ENCODE results near the gene MRPS26.

Gene MRPS26

GRCh38 chr20:3077618-3078134 lies 31.8 kb downstream of the MRPS26 start:
- Histone ChIP-seq H3K4me1 (peaks cover 0 to 25% (median 9%) of the 10 kb centered on the region in 10 experiments; a peak in 12 of 20 replicates), H3K4me3 (no peak overlapping the region), H3K36me3 (no peaks in the 10 kb centered on the region), H4K20me1 (no peaks in the 10 kb centered on the region; a peak in 2 of 22 replicates), H3K9me3 (replicated peaks in 1 of 11) (0 out of 22 replicates have a peak, but pooled peaks cover 0 to 5% (median 0%) of the 10 kb centered on the region in 11 experiments), H3K27ac (peak overlapping the region in 1 of 11 experiments; percentile 29; a peak in 2 of 22 replicates), H3K27me3 (peaks cover 31 to 85% (median 65%) of the 10 kb centered on the region in 11 experiments), H3K9ac (no peak overlapping the region), H3K4me2 (peak overlapping the region in 5 of 11 experiments; percentile 10 to 72 (median 42); a peak in 10 of 22 replicates)
- TF ChIP-seq Cebpa-rat (IDR thresholded peaks at IDR 0.05), result no peak

- no peak for TF ChIP-seq Cebpa-rat (IDR thresholded peaks at IDR 0.05)
- H3K9me3 ChIP-seq (replicated peaks in 1 of 11), result 0 out of 22 replicates have a peak, but pooled peaks cover 0 to 5% (median 0%) of the 10 kb centered on the region in 11 experiments
- no peak overlapping the region for H3K27ac ChIP-seq
- H3K4me3 ChIP-seq, result no peak overlapping the region
- peaks cover 0 to 15% (median 2%) of the 10 kb centered on the region in 10 experiments; a peak in 9 of 20 replicates for H3K4me1 ChIP-seq
- no peak overlapping the region for H3K4me2 ChIP-seq
- no peak overlapping the region for H3K9ac ChIP-seq
- no peaks in the 10 kb centered on the region for H3K36me3 ChIP-seq
- H4K20me1 ChIP-seq, result peaks cover 0 to 7% (median 0%) of the 10 kb centered on the region in 11 experiments; a peak in 5 of 22 replicates
- peaks cover 51 to 89% (median 80%) of the 10 kb centered on the region in 11 experiments for H3K27me3 ChIP-seq
Measured at GRCh38 chr20:3080939-3081388, 35.1 kb downstream of the MRPS26 start.

DNA sequence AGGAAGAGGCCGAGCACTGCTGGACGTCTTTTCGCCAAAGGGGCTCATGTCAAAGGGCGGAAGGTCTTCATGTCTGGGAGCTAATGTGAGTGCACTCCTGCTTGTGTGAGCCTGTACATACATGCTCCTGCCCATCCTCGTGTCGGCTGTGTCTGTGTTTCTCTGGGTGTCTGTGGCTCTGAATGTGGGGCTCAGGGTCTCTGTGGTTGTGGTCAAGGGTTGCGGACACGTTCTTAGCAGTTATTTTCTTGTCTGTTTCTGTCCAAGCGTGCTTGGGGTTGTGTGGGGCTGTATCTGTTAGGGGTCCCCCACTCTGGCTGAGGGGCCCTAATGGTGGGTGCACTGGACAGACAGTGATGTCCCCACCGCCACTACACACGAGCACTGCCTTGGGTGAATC lies 35.8 kb downstream of the MRPS26 start:
- Histone ChIP-seq H3K4me2 (no peak overlapping the region), H3K36me3 (no peaks in the 10 kb centered on the region), H3K4me3 (no peak overlapping the region), H3K27me3 (peaks cover 51 to 91% (median 79%) of the 10 kb centered on the region in 11 experiments), H3K27ac (no peak overlapping the region), H3K4me1 (peaks cover 0 to 14% (median 2%) of the 10 kb centered on the region in 10 experiments; a peak in 9 of 20 replicates), H3K9ac (no peak overlapping the region), H4K20me1 (peaks cover 0 to 7% (median 0%) of the 10 kb centered on the region in 11 experiments; a peak in 5 of 22 replicates), H3K9me3 (replicated peaks in 1 of 11) (0 out of 22 replicates have a peak, but pooled peaks cover 0 to 5% (median 0%) of the 10 kb centered on the region in 11 experiments)
- TF ChIP-seq Cebpa-rat (IDR thresholded peaks at IDR 0.05), result no peak

- no peaks in the 10 kb centered on the region for H3K36me3 ChIP-seq
- no peak for TF ChIP-seq Cebpa-rat (IDR thresholded peaks at IDR 0.05)
- H3K27me3 ChIP-seq, result peaks cover 51 to 88% (median 74%) of the 10 kb centered on the region in 11 experiments
- no peak overlapping the region for H3K27ac ChIP-seq
- H4K20me1 ChIP-seq, result peaks cover 0 to 7% (median 0%) of the 10 kb centered on the region in 11 experiments; a peak in 5 of 22 replicates
- H3K4me3 ChIP-seq, result no peak overlapping the region
- peaks cover 0 to 6% (median under 1%) of the 10 kb centered on the region in 10 experiments; a peak in 9 of 20 replicates for H3K4me1 ChIP-seq
- no peak overlapping the region for H3K9ac ChIP-seq
- H3K4me2 ChIP-seq, result no peak overlapping the region
- 0 out of 22 replicates have a peak, but pooled peaks cover 0 to 5% (median 0%) of the 10 kb centered on the region in 11 experiments for H3K9me3 ChIP-seq (replicated peaks in 1 of 11)
Measured at GRCh38 chr20:3082306-3082951, 36.6 kb downstream of the MRPS26 start.

DNA sequence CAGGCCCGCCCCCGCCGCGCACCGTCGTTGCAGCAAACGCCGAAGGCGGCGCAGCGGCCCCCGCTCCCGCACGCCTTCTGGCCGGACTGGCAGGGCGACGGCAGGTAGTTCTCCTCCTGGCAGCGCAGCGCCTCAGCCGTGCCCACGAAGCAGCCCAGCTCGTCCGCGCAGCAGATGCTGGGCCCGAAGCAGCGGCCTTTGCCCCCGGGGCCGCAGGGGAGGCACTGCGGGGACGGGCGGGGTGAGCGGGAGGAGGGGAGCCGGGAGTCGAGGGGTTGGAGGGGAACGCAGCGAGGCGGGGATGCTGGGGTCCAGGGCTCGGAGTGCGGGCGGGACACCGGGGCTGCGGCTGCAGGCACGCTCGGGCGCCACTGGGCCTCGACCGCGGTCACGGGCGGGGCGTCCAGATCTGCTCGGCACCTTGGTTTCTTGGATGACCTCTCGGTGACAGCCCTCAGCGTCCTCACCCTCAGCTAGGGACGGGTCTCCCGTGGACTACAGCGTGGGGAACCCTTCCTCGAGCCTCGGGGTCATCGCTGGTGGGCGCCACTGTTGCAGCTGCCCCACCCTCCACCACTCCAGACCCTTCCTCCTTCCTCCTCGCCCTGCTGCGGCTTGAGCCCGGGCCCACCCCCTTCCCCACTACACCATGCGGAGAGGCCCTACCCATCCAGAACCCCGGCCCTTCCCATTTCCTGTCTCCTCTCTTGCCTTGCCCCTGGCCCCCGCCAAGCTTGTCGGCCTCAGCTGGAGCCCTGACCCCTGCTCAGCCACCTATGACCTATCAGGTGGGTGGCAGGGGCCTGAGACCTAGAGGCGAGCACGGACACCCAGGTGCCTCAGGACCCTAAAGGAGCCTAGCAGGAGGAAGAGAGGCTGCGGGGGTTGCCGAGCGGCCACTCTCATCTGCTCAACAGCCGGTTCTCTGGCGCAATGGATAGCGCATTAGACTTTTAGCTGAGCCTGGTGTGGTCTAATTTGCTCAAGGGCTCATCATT lies 37.4 kb downstream of the MRPS26 start:
- Histone ChIP-seq H3K36me3 (no peaks in the 10 kb centered on the region), H3K9ac (no peak overlapping the region), H3K4me3 (no peak overlapping the region), H3K9me3 (replicated peaks in 1 of 11) (0 out of 22 replicates have a peak, but pooled peaks cover 0 to 3% (median 0%) of the 10 kb centered on the region in 11 experiments), H3K27me3 (peaks cover 51 to 79% (median 66%) of the 10 kb centered on the region in 11 experiments), H3K27ac (no peak overlapping the region), H3K4me2 (no peak overlapping the region), H4K20me1 (peaks cover 0 to 7% (median 0%) of the 10 kb centered on the region in 11 experiments; a peak in 5 of 22 replicates), H3K4me1 (no peaks in the 10 kb centered on the region)
- no peak for TF ChIP-seq Cebpa-rat (IDR thresholded peaks at IDR 0.05)

DNA sequence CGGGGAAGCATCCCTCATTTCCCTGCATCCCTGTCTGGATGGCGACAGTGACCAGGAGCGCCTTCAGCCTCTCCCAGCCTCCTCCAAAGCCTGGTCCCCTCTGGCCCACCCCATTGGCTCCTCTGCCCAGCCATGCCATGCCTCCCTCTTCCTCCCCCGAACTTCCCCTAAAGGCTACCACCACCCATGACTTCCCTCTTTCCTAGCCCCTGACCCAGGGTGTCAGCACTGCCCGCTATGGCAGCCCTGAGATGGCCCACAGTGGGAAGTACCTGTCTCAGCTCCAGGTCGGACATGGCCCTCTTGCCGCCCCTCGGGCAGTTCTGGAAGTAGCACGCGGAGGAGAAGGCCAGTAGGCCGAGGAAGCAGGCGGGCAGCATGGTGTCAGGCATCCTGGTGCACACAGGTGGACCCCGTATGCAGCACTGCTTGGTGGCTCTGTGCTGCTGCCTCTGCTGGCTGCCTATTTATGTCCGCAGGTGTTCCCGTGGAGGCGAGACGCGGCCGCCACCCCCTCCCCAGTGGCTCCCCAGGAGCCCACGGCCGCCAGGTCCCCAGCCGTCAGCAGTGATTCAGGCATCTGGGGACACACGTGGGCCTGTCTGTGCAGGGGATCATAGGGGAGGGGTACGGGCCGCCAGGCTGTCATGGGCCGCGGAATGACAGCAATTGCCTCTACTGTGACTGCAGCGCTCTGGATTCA lies 38.6 kb downstream of the MRPS26 start, which contains the start of gene AVP:
Gene AVP (minus strand): TSS at position 442 of the 703 bp plus-strand sequence. CDS start 50 bp downstream, at position 392.
- TF ChIP-seq Cebpa-rat (IDR thresholded peaks at IDR 0.05), result no peak
- Histone ChIP-seq H3K9ac (no peak within 1 kb of the TSS), H3K27ac (no peak within 1 kb of the TSS), H3K36me3 (no peaks in the 10 kb centered on the region), H3K9me3 (replicated peaks in 1 of 11) (0 out of 22 replicates have a peak, but pooled peaks cover 0 to 3% (median 0%) of the 10 kb centered on the region in 11 experiments), H3K4me1 (no peaks in the 10 kb centered on the region), H3K27me3 (peaks cover 51 to 68% (median 59%) of the 10 kb centered on the region in 11 experiments), H3K4me3 (no peak within 1 kb of the TSS), H3K4me2 (no peak within 1 kb of the TSS), H4K20me1 (peaks cover 0 to 7% (median 0%) of the 10 kb centered on the region in 11 experiments; a peak in 5 of 22 replicates)

- Histone ChIP-seq H3K9ac (no peak overlapping the region), H3K4me3 (no peak overlapping the region), H3K27me3 (peaks cover 51 to 63% (median 59%) of the 10 kb centered on the region in 11 experiments), H3K9me3 (replicated peaks in 1 of 11) (0 out of 22 replicates have a peak, but pooled peaks cover 0 to 3% (median 0%) of the 10 kb centered on the region in 11 experiments), H3K27ac (no peak overlapping the region), H3K4me2 (no peak overlapping the region), H3K36me3 (no peaks in the 10 kb centered on the region), H4K20me1 (peaks cover 0 to 7% (median 0%) of the 10 kb centered on the region in 11 experiments; a peak in 5 of 22 replicates), H3K4me1 (no peaks in the 10 kb centered on the region)
- no peak for TF ChIP-seq Cebpa-rat (IDR thresholded peaks at IDR 0.05)
Measured at GRCh38 chr20:3084986-3085360, 39.1 kb downstream of the MRPS26 start.

Measured in BLaER1 treated with 17β-estradiol and CSF1 and Interleukin-3, amounts not matched to agents 10 nM and 100 nM (cell line).